Stomach (tissue), 9 donors: ENCODE data around the gene IL17REL. TPM values are rescaled to one million over a fixed set of nuclear protein-coding genes. Genes with fewer than 3 reads are reported as not detected.
A peak's percentile ranks its signal among the peaks of the same experiment; 100 is the strongest.

Experiments
- DNase-seq, 2 donors: peaks; one replicate each; pipeline versions ENCODE4 v3.0.0 to v3.0.0-alpha.2; 2013 to 2019
- H3K27ac ChIP-seq, 5 donors: fragments of 200-600 bp in 4 of 5; sonication (generic) in 4 of 5; one replicate each; pipeline ENCODE4 v1.5.1; 2013 to 2019; ENCODE audit warnings: mild to moderate bottlenecking in 1 of 5, moderate library complexity in 1 of 5
- H3K27me3 ChIP-seq, 3 donors: fragments of 200-600 bp; sonication (generic); one replicate each; pipeline ENCODE4 v1.5.1; 2017 to 2019; ENCODE audit warnings: mixed run types in 1 of 3
- H3K36me3 ChIP-seq, 4 donors: fragments of 200-600 bp; sonication (generic); 1 replicate in 3 of 4; 2 replicates in 1 of 4; pipeline ENCODE4 v1.5.1; 2016 to 2019
- H3K4me1 ChIP-seq, 4 donors: fragments of 200-600 bp; sonication (generic); one replicate each; pipeline ENCODE4 v1.5.1; 2016 to 2019
- H3K4me3 ChIP-seq, 4 donors: fragments of 200-600 bp; sonication (generic) in 3 of 4; one replicate each; pipeline ENCODE4 v1.5.1; 2016 to 2019; ENCODE audit warnings: mild to moderate bottlenecking in 1 of 4
- H3K9me3 ChIP-seq, 4 donors: fragments of 200-600 bp; sonication (generic); one replicate each; pipeline ENCODE4 v1.5.1; 2016 to 2019
- CTCF ChIP-seq, 7 experiments: fragments of 450-650 bp in 4 of 7; fragments of 200-600 bp in 3 of 7; sonication (generic) in 3 of 7; IDR thresholded peaks; one replicate each; pipeline ENCODE4 v1.5.1; 2016 to 2019; ENCODE audit warnings: antibody characterized with exemption in 7 of 7, control low read depth in 2 of 7, mild to moderate bottlenecking in 1 of 7
- EP300 ChIP-seq: sonication (generic); formaldehyde crosslinking; IDR thresholded peaks from one replicate; pipeline ENCODE4 v1.6.1; 2017; ENCODE audit warnings: antibody characterized with exemption
- POLR2A ChIP-seq, 4 donors: fragments of 450-650 bp; IDR thresholded peaks; one replicate each; pipeline ENCODE4 v1.6.1; 2016; ENCODE audit warnings: antibody characterized with exemption in 4 of 4, control low read depth in 2 of 4, mild to moderate bottlenecking in 1 of 4, moderate library complexity in 1 of 4
- POLR2AphosphoS5 ChIP-seq, 3 donors: sonication (generic); formaldehyde crosslinking; IDR thresholded peaks; one replicate each; pipeline ENCODE4 v1.6.1; 2016; ENCODE audit warnings: antibody characterized with exemption in 3 of 3
- WGBS, 5 donors: extraction: QIAGEN DNeasy Blood & Tissue Kit in 3 of 5; methylation state at CpG; one replicate each; pipeline versions ENCODE4 v1.1.5 to v1.1.7; 2013 to 2018; 5-methylcytosine and 5-hydroxymethylcytosine counted together
- intact Hi-C: fragments of 100-400 bp; cut with DNase I; formaldehyde crosslinking; loops from one replicate; pipeline ENCODE4 v1.15.1; 2023; ENCODE audit warnings: low total_unique reads
- polyA plus RNA-seq, 3 donors: library from polyadenylated mRNA; stranded (reverse); fragments of 200-250 nt; gene quantifications; one replicate each; pipeline ENCODE4 v1.2.3, GENCODE V29; 2013
- total RNA-seq, 5 donors: library from RNA; depleted of rRNA; stranded (reverse); fragments of >200 nt; gene quantifications; one replicate each; pipeline versions ENCODE4 v1.1.0 to v1.2.3, GENCODE V29; 2014 to 2016
- donor health status: healthy with polysubstance abuse.
- donor health status: Bipolar disorder and iron deficiency.
- donor health status: healthy.

IL17REL gene
- total and polyA plus RNA-seq, 8 donors = 0.03 to 1.2 (median 0.89) TPM; not detected in 4

- Histone ChIP-seq H3K9me3 (no peaks in the 10 kb centered on the region), H3K27me3 (no peaks in the 10 kb centered on the region), H3K4me3 (peak overlapping the region; percentile 81 to 99 (median 88)), H3K4me1 (peaks cover 70 to 78% (median 76%) of the 10 kb centered on the region in 4 donors), H3K36me3 (peaks cover 35 to 43% (median 39%) of the 10 kb centered on the region in 4 donors), H3K27ac (peak overlapping the region; percentile 94 to 98 (median 98))
- intact Hi-C loops = no loop called here
- WGBS, 5 donors = 26 to 43% (median 29%) methylated on average over 6 of the region's 6 CpGs
- no peak for TF ChIP-seq EP300
- TF ChIP-seq POLR2AphosphoS5 (IDR thresholded peaks at IDR 0.05) = peak in 1 of 3 donors; percentile 15
- DNase-seq = peak; percentile 51 to 75
These were observed 48.9 kb downstream of the IL17REL start for GRCh38 chr22:49963647-49964026.

GRCh38 chr22:49962751-49963646, 49.6 kb downstream of the IL17REL start:
- no peaks in the 10 kb centered on the region for H3K27me3 ChIP-seq
- peaks cover 35 to 43% (median 39%) of the 10 kb centered on the region in 4 donors for H3K36me3 ChIP-seq
- TF ChIP-seq POLR2AphosphoS5 (IDR thresholded peaks at IDR 0.05) (no peak), EP300 (no peak), CTCF (IDR thresholded peaks at IDR 0.05) (no peak), POLR2A (IDR thresholded peaks at IDR 0.05) (no peak)
- H3K4me3 ChIP-seq = peak overlapping the region; percentile 81 to 99 (median 88)
- 22 to 53% (median 37%) methylated on average over 42 to 63 of the region's 63 CpGs for whole genome bisulfite sequencing, 5 donors
- peaks cover 63 to 78% (median 76%) of the 10 kb centered on the region in 4 donors for H3K4me1 ChIP-seq
- H3K27ac ChIP-seq = peak overlapping the region; percentile 94 to 98 (median 98)
- peak; percentile 30 to 43 for DNase-seq
- intact Hi-C loops = no loop called here
- H3K9me3 ChIP-seq = no peaks in the 10 kb centered on the region

GRCh38 chr22:49962012-49962750, 50.4 kb downstream of the IL17REL start:
- peaks cover 35 to 43% (median 39%) of the 10 kb centered on the region in 4 donors for H3K36me3 ChIP-seq
- peaks cover 55 to 75% (median 74%) of the 10 kb centered on the region in 4 donors for H3K4me1 ChIP-seq
- TF ChIP-seq CTCF (IDR thresholded peaks at IDR 0.05) (no peak), POLR2AphosphoS5 (IDR thresholded peaks at IDR 0.05) (peak; percentile 42 to 76 (median 75)), POLR2A (IDR thresholded peaks at IDR 0.05) (peak in 2 of 4 donors; percentile 26 to 47)
- no peaks in the 10 kb centered on the region for H3K27me3 ChIP-seq
- H3K4me3 ChIP-seq = peak overlapping the region; percentile 81 to 99 (median 88)
- intact Hi-C loops = no loop called here
- 1 to 3% (median 3%) methylated on average over 19 to 68 of the region's 70 CpGs for WGBS, 5 donors
- H3K27ac ChIP-seq = peak overlapping the region; percentile 94 to 98 (median 98)
- no peaks in the 10 kb centered on the region for H3K9me3 ChIP-seq
- peak; percentile 88 to 95 for DNase-seq

- DNase-seq = no peak
- Histone ChIP-seq H3K27ac (peak overlapping the region; percentile 94 to 98 (median 98)), H3K9me3 (no peaks in the 10 kb centered on the region), H3K4me1 (peaks cover 49 to 75% (median 70%) of the 10 kb centered on the region in 4 donors), H3K4me3 (peak overlapping the region; percentile 81 to 99 (median 88)), H3K36me3 (peaks cover 35 to 43% (median 39%) of the 10 kb centered on the region in 4 donors), H3K27me3 (no peaks in the 10 kb centered on the region)
- TF ChIP-seq POLR2A (IDR thresholded peaks at IDR 0.05) (no peak), POLR2AphosphoS5 (IDR thresholded peaks at IDR 0.05) (peak in 2 of 3 donors; percentile 53 to 55)
- intact Hi-C loops = no loop called here
- 1 to 4% (median 2%) methylated on average over 18 to 49 of the region's 49 CpGs for WGBS, 5 donors
These were observed 51.0 kb downstream of the IL17REL start for GRCh38 chr22:49961601-49962011.
